NB4 (cell line): ENCODE results near the gene AFAP1.

Source experiments
- MYC ChIP-seq: IDR thresholded peaks from 2 replicates; pipeline ENCODE4 v1.6.1; 2011; ENCODE audit warnings: low read depth, low read length
- POLR2A ChIP-seq: IDR thresholded peaks from 2 replicates; pipeline ENCODE4 v1.6.1; 2011; ENCODE audit warnings: mild to moderate bottlenecking; ENCODE audit not compliant: insufficient read length; ENCODE audit errors: extremely low read depth
- TF ChIP-seq, protein P1 (sequence below): IDR thresholded peaks from one replicate; pipeline ENCODE4 v1.5.1; 2012; ENCODE audit warnings: low read depth, low read length
- TF ChIP-seq, protein P2 (sequence below): IDR thresholded peaks from 2 replicates; pipeline ENCODE4 v1.6.1; 2011; ENCODE audit warnings: low read depth, low read length

DNA sequence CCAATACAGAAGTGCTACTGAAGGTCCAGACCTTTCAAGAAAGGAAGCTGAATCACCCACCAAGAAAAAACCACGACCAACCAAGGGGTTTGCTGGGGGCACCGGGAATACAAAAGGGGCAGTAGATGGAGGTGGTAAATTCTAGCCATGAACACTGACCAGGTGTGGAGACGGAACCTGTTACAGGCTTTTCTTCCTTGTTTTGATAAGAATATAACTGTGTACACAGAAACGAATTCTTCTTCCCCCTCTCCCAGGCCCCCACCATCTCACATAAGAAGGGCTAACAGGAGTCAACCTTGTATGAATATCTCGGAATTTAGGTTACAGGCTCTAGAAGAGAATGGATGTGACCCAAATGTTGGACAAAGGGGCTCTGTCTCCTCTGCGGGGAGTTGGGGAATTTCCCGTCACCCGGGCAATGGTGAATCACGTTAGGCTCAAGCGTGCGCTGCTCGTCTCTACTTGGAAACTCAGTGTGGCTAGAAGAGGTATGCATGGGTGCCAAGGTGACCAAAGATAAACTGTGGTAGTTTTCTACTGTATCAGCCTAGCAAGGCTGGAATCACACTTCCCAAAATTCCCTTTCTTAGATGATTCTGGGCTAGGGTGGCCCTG lies 87.0 kb downstream of the AFAP1 start:
- TF ChIP-seq, protein P1, sequence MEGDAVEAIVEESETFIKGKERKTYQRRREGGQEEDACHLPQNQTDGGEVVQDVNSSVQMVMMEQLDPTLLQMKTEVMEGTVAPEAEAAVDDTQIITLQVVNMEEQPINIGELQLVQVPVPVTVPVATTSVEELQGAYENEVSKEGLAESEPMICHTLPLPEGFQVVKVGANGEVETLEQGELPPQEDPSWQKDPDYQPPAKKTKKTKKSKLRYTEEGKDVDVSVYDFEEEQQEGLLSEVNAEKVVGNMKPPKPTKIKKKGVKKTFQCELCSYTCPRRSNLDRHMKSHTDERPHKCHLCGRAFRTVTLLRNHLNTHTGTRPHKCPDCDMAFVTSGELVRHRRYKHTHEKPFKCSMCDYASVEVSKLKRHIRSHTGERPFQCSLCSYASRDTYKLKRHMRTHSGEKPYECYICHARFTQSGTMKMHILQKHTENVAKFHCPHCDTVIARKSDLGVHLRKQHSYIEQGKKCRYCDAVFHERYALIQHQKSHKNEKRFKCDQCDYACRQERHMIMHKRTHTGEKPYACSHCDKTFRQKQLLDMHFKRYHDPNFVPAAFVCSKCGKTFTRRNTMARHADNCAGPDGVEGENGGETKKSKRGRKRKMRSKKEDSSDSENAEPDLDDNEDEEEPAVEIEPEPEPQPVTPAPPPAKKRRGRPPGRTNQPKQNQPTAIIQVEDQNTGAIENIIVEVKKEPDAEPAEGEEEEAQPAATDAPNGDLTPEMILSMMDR: no peak
- TF ChIP-seq POLR2A (no peak), MYC (no peak)
- TF ChIP-seq, protein P2, sequence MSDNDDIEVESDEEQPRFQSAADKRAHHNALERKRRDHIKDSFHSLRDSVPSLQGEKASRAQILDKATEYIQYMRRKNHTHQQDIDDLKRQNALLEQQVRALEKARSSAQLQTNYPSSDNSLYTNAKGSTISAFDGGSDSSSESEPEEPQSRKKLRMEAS: no peak
